Vagina (tissue), 2 donors: ENCODE measurements around the gene ESRP2.

Experiments
- CTCF ChIP-seq, 3 experiments: fragments of 450-650 bp in 2 of 3; fragments of 200-600 bp in 1 of 3; sonication (generic) in 1 of 3; IDR thresholded peaks; one replicate each; pipeline ENCODE4 v1.5.1; 2017 to 2019; ENCODE audit warnings: antibody characterized with exemption in 3 of 3, mild to moderate bottlenecking in 2 of 3, moderate library complexity in 2 of 3
- POLR2A ChIP-seq, 2 donors: fragments of 450-650 bp; IDR thresholded peaks; one replicate each; pipeline ENCODE4 v1.6.1; 2017; ENCODE audit warnings: antibody characterized with exemption in 2 of 2, mild to moderate bottlenecking in 2 of 2, moderate library complexity in 2 of 2

DNA sequence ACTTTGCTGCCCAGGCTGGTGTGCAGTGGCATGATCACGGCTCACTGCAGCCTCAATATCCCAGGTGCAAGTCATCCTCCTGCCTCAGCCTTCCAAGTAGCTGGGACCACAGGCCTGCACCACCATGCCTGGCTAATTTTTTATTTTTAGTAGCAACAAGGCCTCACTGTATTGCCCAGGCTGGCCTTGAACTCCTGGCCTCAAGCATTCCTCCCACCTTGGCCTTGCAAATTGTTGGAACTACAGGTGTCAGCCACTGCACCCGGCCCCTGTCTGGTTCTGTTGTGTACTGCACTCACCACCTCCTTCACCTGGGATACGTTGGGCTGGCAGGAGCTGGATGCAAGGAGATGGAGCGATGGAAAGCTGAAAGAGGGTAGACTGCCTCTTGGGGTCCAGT, 17.8 kb upstream of the ESRP2 start:
- TF ChIP-seq POLR2A (IDR thresholded peaks at IDR 0.05) (no peak), CTCF (IDR thresholded peaks at IDR 0.05) (no peak)
